K562 (cell line): ENCODE results near the gene NEK4. TPM values are rescaled to one million over a fixed set of nuclear protein-coding genes. Genes with fewer than 3 reads are reported as not detected.

Source experiments
- ATAC-seq: fragments of 200-7000 bp; cut with Tn5 transposase; 3 replicates; pipeline ENCODE4 v1.9.1; 2020; ENCODE audit warnings: moderate library complexity
- BruUV-seq: library from RNA; stranded (reverse); fragments of 400-500 nt; replicated peaks from 2 replicates; lab custom pipeline; 2021; lab: Mats Ljungman, UMichigan
- CTCF ChIA-PET: fragments of 300-600 bp; formaldehyde crosslinking; extraction: SDS; loops from one replicate; lab custom pipeline; 2021; ENCODE audit warnings: low intra/inter-chr PET ratio; lab: Yijun Ruan, JAX
- POLR2A ChIA-PET: fragments of 300-600, 350-650 bp; sonication (Branson Sonifier 250); formaldehyde crosslinking; extraction: SDS; loops from one replicate; lab custom pipeline; 2021; ENCODE audit warnings: antibody characterized with exemption, inconsistent platforms; lab: Yijun Ruan, JAX
- DNase-seq, 4 experiments: peaks; one replicate each; pipeline versions ENCODE4 v3.0.0 to v3.0.0-alpha.2; 2011 to 2018; ENCODE audit warnings: low spot score in 3 of 4, mixed read lengths in 3 of 4; ENCODE audit errors: extremely low read depth in 1 of 4
- FAIRE-seq: peaks from 2 replicates; lab custom pipeline; 2011; peaks lifted over from hg19 to GRCh38; lab: Jason Lieb, UNC
- H2AFZ ChIP-seq: 2 replicates; pipeline ENCODE4 v1.6.0; 2011; ENCODE audit warnings: low read depth, low read length, control low read depth, inconsistent platforms
- H3K27ac ChIP-seq: fragments of 200-600 bp; 3 replicates; pipeline ENCODE4 v1.8.0; 2011; ENCODE audit warnings: low read depth, mild to moderate bottlenecking, control low read depth, inconsistent platforms, low read length, moderate library complexity, mixed read lengths; ENCODE audit errors: extremely low read depth
- H3K27me3 ChIP-seq, 2 experiments: fragments of 300-600 bp in 1 of 2; 2 replicates in 1 of 2; 3 replicates in 1 of 2; pipeline versions ENCODE4 v1.6.0 to v1.8.0; 2011; ENCODE audit warnings: inconsistent platforms in 2 of 2, low read length in 2 of 2, mild to moderate bottlenecking in 1 of 2, mixed read lengths in 1 of 2, moderate library complexity in 1 of 2; ENCODE audit not compliant: control insufficient read depth in 2 of 2, insufficient read depth in 2 of 2
- H3K36me3 ChIP-seq: fragments of 300-600 bp; 3 replicates; pipeline ENCODE4 v1.8.0; 2011; ENCODE audit warnings: mild to moderate bottlenecking, low read length, inconsistent platforms; ENCODE audit not compliant: control insufficient read depth, insufficient read depth
- H3K4me1 ChIP-seq, 2 experiments: fragments of 200-600 bp in 1 of 2; replicated peaks in 1 of 2; 2 replicates in 1 of 2; 3 replicates in 1 of 2; pipeline versions ENCODE4 v1.5.1 to v1.8.0; 2011; ENCODE audit warnings: inconsistent platforms in 2 of 2, low read length in 2 of 2, mild to moderate bottlenecking in 1 of 2, mixed read lengths in 1 of 2, moderate library complexity in 1 of 2; ENCODE audit not compliant: control insufficient read depth in 2 of 2, insufficient read depth in 2 of 2
- H3K4me2 ChIP-seq: 2 replicates; pipeline ENCODE4 v1.6.1; 2011; ENCODE audit warnings: low read length, control low read depth, inconsistent platforms, mixed read lengths; ENCODE audit not compliant: insufficient read depth
- H3K4me3 ChIP-seq: fragments of 200-600 bp; sonication (generic), shearing (Covaris generic); 2 replicates; pipeline ENCODE4 v1.5.1; 2016; ENCODE audit warnings: control low read depth, inconsistent platforms
- H3K79me2 ChIP-seq: fragments of 200-600 bp; 3 replicates; pipeline ENCODE4 v1.8.0; 2011; ENCODE audit warnings: low read length, inconsistent platforms; ENCODE audit not compliant: control insufficient read depth, insufficient read depth
- H3K9ac ChIP-seq, 2 experiments: 2 replicates each; pipeline versions ENCODE4 v1.6.0 to v1.6.1; 2011; ENCODE audit warnings: low read depth in 2 of 2, low read length in 2 of 2, control low read depth in 1 of 2, inconsistent platforms in 1 of 2, mild to moderate bottlenecking in 1 of 2, mixed read lengths in 1 of 2; ENCODE audit not compliant: insufficient read depth in 1 of 2
- H3K9me1 ChIP-seq: one replicate; pipeline ENCODE4 v1.6.0; 2011; ENCODE audit warnings: inconsistent platforms, mild to moderate bottlenecking, low read length, moderate library complexity; ENCODE audit not compliant: control insufficient read depth, insufficient read depth
- H3K9me3 ChIP-seq: replicated peaks from 2 replicates; pipeline ENCODE4 v1.5.1; 2011; ENCODE audit warnings: low read depth, low read length, inconsistent platforms; ENCODE audit not compliant: control insufficient read depth, insufficient read depth
- H4K20me1 ChIP-seq: replicated peaks from 2 replicates; pipeline ENCODE4 v1.6.1; 2011; ENCODE audit warnings: low read length, inconsistent platforms, mixed read lengths; ENCODE audit not compliant: control insufficient read depth, insufficient read depth
- CHD4 ChIP-seq: fragments of 200-600 bp; sonication (generic); IDR thresholded peaks from 3 replicates; pipeline ENCODE4 v1.6.1; 2012; ENCODE audit warnings: low read depth, mild to moderate bottlenecking, mixed read lengths, low read length, inconsistent platforms; ENCODE audit not compliant: insufficient read depth, insufficient replicate concordance, poor library complexity, severe bottlenecking
- GABPB1 ChIP-seq: sonication (generic); formaldehyde crosslinking; IDR thresholded peaks from 2 replicates; pipeline ENCODE4 v1.8.0; 2022; ENCODE audit warnings: mild to moderate bottlenecking, missing genetic modification reagents
- MIER1 ChIP-seq: fragments of 450-650 bp; IDR thresholded peaks from 2 replicates; pipeline ENCODE4 v1.6.1; 2016; ENCODE audit warnings: antibody characterized with exemption, mild to moderate bottlenecking, low read depth
- NFYB ChIP-seq: IDR thresholded peaks from 2 replicates; pipeline ENCODE4 v1.6.1; 2011; ENCODE audit warnings: mild to moderate bottlenecking, moderate library complexity; ENCODE audit not compliant: insufficient read length; ENCODE audit errors: extremely low read depth
- RFX7 ChIP-seq: fragments of 250-450 bp; sonication (Bioruptor Pico); IDR thresholded peaks from 2 replicates; pipeline ENCODE4 v1.5.1; 2021; ENCODE audit warnings: mild to moderate bottlenecking
- SIRT6 ChIP-seq: IDR thresholded peaks from one replicate; pipeline ENCODE4 v1.6.1; 2012; ENCODE audit warnings: low read depth, mild to moderate bottlenecking, control low read depth, inconsistent platforms, low read length, moderate library complexity
- SIX5 ChIP-seq, 2 experiments: IDR thresholded peaks; 2 replicates each; pipeline ENCODE4 v1.6.1; 2011; ENCODE audit warnings: low read length in 2 of 2, borderline replicate concordance in 1 of 2, low read depth in 1 of 2, mild to moderate bottlenecking in 1 of 2, moderate library complexity in 1 of 2; ENCODE audit not compliant: insufficient read depth in 1 of 2
- SMARCA4 ChIP-seq: fragments of 450-650 bp; IDR thresholded peaks from 2 replicates; pipeline ENCODE4 v1.6.1; 2016
- ZNF146 ChIP-seq: IDR thresholded peaks from one replicate; pipeline ENCODE4 v1.6.1; 2018; ENCODE audit warnings: missing compliant biosample characterization; ENCODE audit not compliant: unreplicated experiment
- ZNF324 ChIP-seq: fragments of 250-450 bp; sonication (Bioruptor Pico); IDR thresholded peaks from 2 replicates; pipeline ENCODE4 v1.4.0; 2020; ENCODE audit warnings: mild to moderate bottlenecking
- WGBS: fragments of 100-300 bp; shearing (Covaris generic); methylation state at CpG from one replicate; pipeline ENCODE4 v1.1.6; 2016; ENCODE audit warnings: low coverage, mixed read lengths; ENCODE audit not compliant: insufficient coverage; ENCODE audit errors: missing lambda C conversion rate; 5-methylcytosine and 5-hydroxymethylcytosine counted together
- in situ Hi-C: fragments of 300-500 bp; cut with MboI; formaldehyde crosslinking; loops from 4 replicates; pipeline ENCODE4 v1.15.0; 2018; ENCODE audit warnings: inconsistent platforms, mixed read lengths
- intact Hi-C: fragments of 100-400 bp; cut with micrococcal nuclease; formaldehyde crosslinking; loops from 2 replicates; pipeline ENCODE4 v1.14.2; 2022
- polyA plus RNA-seq, 8 experiments: library from polyadenylated mRNA; depleted of rRNA in 4 of 8; stranded (reverse) in 5 of 8; unstranded in 3 of 8; fragments of >200 nt; fragmentation: Nextera tagmentation in 2 of 8; fragmentation: Illumina TruSeq in 1 of 8; extraction: Ambion mirVana in 2 of 8; extraction: Trizol in 1 of 8; gene quantifications; 2 replicates each; pipeline versions ENCODE4 v1.2.1 to v1.2.3, GENCODE V29; 2011 to 2014; ENCODE audit warnings: inconsistent platforms in 1 of 8, missing spikeins in 1 of 8
- total RNA-seq, 7 experiments: library from RNA; depleted of rRNA in 6 of 7; stranded (reverse); fragments of >200 nt in 6 of 7; fragmentation: Illumina TruSeq in 2 of 7; extraction: Trizol in 2 of 7; gene quantifications; 2 replicates each; pipeline versions ENCODE4 v1.2.1 to v1.2.3, GENCODE V29; 2011 to 2021; ENCODE audit warnings: low replicate concordance in 1 of 7
- TF ChIP-seq, protein P1 (sequence below): sonication (generic); formaldehyde crosslinking; IDR thresholded peaks from 2 replicates; pipeline ENCODE4 v1.8.0; 2022; ENCODE audit warnings: missing genetic modification reagents, mild to moderate bottlenecking, moderate library complexity, borderline replicate concordance

NEK4 gene
- total and polyA plus RNA-seq, 9 of the 15 experiments (the other 6 are each of a cell fraction or from before 2014, with no cell fraction given) = 5.8 to 23.1 (median 16.6) TPM

DNA sequence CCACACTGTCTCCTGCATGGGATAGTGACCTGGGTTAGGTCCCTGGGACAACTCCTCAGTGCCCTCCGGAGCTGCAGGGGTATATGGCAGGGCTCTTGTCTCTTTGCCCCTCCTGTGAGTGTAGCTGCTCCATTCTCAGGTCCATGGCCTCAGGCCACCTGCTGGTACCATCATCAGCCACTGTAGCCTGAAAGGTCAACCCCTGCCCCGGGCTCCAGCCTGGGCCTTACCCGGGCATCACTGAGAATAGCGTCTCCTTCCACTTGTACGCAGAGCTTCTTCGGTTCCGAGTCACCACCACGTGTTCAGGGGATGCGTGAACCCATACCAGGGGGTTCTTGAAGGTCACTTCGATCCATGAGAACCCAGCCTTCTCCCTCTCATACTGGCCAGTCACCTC, 45.9 kb upstream of the NEK4 start:
- DNase-seq (no peak), ATAC-seq (no peak), FAIRE-seq (no peak)
- no peak overlapping the region for H2AFZ ChIP-seq
- no TSS peak for BruUV-seq
- no peaks in the 10 kb centered on the region for H3K9me3 ChIP-seq
- H3K4me3 ChIP-seq = no peak overlapping the region
- H3K27me3 ChIP-seq = peaks cover 0 to 50% of the 10 kb centered on the region in 2 experiments; a peak in 3 of 5 replicates
- in situ Hi-C loops (no loop called here), intact Hi-C loops (no loop called here)
- no peaks in the 10 kb centered on the region for H3K9me1 ChIP-seq
- no peak for TF ChIP-seq CHD4
- no peak for TF ChIP-seq NFYB
- TF ChIP-seq ZNF146 (CRISPR knock-in tag) = no peak
- no peak overlapping the region for H3K27ac ChIP-seq
- no peaks in the 10 kb centered on the region for H3K79me2 ChIP-seq
- no peak overlapping the region for H3K4me2 ChIP-seq
- CTCF ChIA-PET = no interaction called here
- H4K20me1 ChIP-seq = no peaks in the 10 kb centered on the region
- 9% methylated on average over 10 of the region's 10 CpGs for WGBS
- H3K9ac ChIP-seq = no peak overlapping the region
- H3K36me3 ChIP-seq = no peaks in the 10 kb centered on the region
- H3K4me1 ChIP-seq = peaks cover 0 to 5% of the 10 kb centered on the region in 2 experiments; a peak in 2 of 5 replicates
- POLR2A ChIA-PET = interaction anchor here (0.6 kb wide), 2 partner anchors 21 to 48 kb away, joined by 3 to 4 read pairs; no protein-coding TSS in a partner anchor

DNA sequence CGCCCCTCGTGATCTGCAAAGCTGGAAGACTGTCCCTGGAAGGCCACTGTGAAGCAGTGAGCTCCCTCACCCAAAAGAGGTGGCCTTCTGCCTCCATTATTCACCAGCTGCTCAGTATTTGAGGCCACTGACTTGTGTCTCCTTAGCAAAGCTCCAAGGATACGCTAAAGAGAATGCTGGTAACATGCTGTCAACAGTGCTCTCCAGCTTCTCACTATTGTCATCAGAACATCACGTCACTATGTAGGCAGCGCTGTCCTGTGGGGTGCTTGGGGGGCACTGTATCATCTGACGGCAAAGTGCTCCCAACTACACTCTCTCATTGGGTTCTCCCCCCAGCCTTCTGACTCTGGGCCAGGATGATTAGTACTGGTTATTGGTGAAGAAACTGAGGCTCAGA, 45.5 kb upstream of the NEK4 start:
- POLR2A ChIA-PET = interaction anchor here (0.6 kb wide), 2 partner anchors 22 to 48 kb away, joined by 3 to 4 read pairs; no protein-coding TSS in a partner anchor
- TF ChIP-seq GABPB1 (CRISPR knock-in tag) (no peak), SIX5 (IDR thresholded peaks at IDR 0.05; ENCODE audit: borderline replicate concordance in 1 of 2, insufficient read depth in 1 of 2, low read depth in 1 of 2, low read length in 2 of 2) (no peak), SIRT6 (no peak), MIER1 (no peak), ZNF324 (no peak), RFX7 (CRISPR knock-in tag) (no peak), SMARCA4 (no peak)
- TF ChIP-seq, protein P1, sequence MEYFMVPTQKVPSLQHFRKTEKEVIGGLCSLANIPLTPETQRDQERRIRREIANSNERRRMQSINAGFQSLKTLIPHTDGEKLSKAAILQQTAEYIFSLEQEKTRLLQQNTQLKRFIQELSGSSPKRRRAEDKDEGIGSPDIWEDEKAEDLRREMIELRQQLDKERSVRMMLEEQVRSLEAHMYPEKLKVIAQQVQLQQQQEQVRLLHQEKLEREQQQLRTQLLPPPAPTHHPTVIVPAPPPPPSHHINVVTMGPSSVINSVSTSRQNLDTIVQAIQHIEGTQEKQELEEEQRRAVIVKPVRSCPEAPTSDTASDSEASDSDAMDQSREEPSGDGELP (CRISPR knock-in tag) = no peak
- DNase-seq (no peak), FAIRE-seq (no peak), ATAC-seq (no peak)
- WGBS = 3% methylated on average over 4 of the region's 6 CpGs
- no peaks in the 10 kb centered on the region for H3K36me3 ChIP-seq
- peaks cover 0 to 54% of the 10 kb centered on the region in 2 experiments; a peak in 3 of 5 replicates for H3K27me3 ChIP-seq
- no peaks in the 10 kb centered on the region for H3K9me1 ChIP-seq
- no peaks in the 10 kb centered on the region for H4K20me1 ChIP-seq
- CTCF ChIA-PET = no interaction called here
- in situ Hi-C loops (no loop called here), intact Hi-C loops (no loop called here)
- H3K9me3 ChIP-seq = no peaks in the 10 kb centered on the region
- H3K27ac ChIP-seq = no peak overlapping the region
- H3K4me3 ChIP-seq = no peak overlapping the region
- no peak overlapping the region for H3K9ac ChIP-seq
- BruUV-seq = no TSS peak
- no peak overlapping the region for H3K4me2 ChIP-seq
- no peaks in the 10 kb centered on the region for H3K79me2 ChIP-seq
- H3K4me1 ChIP-seq = peaks cover 0 to 5% of the 10 kb centered on the region in 2 experiments; a peak in 2 of 5 replicates
- H2AFZ ChIP-seq = no peak overlapping the region
